ENCODE data around the gene HMGN4. TPM values are rescaled to one million over a fixed set of nuclear protein-coding genes. Genes with fewer than 3 reads are reported as not detected.

HMGN4 gene
- total RNA-seq, 1 donor from 2014 or later, result 92.2 TPM

DNA sequence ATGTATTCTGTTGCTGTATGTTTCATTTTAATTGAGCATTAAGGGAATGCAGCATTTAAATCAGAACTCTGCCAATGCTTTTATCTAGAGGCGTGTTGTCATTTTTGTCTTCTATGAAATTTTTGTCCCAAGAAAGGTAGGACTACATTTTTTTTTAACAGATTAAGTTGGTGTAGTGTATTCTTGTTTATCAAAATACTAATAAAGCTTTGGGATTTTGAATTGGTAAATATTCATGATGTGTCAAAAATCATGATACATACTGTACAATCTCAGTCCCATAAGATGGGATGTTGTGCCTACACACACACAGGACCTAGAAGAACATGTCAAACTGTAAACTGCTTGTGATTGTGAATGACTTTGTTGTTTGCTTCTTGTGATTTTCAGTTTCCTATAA, 11.2 kb upstream of the HMGN4 start:
- H3K27ac Mint-ChIP-seq, result no peak overlapping the region
- DNase-seq (ENCODE audit: low spot score), result no peak
- peaks cover 28% of the 10 kb centered on the region for H3K4me1 Mint-ChIP-seq (ENCODE audit: low read depth)
- H3K36me3 Mint-ChIP-seq (ENCODE audit: low read depth), result peaks cover 4% of the 10 kb centered on the region
- no peak overlapping the region for H3K4me3 Mint-ChIP-seq (ENCODE audit: low read depth)
- peaks cover 2% of the 10 kb centered on the region for H3K27me3 Mint-ChIP-seq (ENCODE audit: low read depth)
- H3K9me3 Mint-ChIP-seq, result no peaks in the 10 kb centered on the region
- intact Hi-C loops (cut with micrococcal nuclease), result no loop called here

- Mint-ChIP-seq H3K4me1 (ENCODE audit: low read depth) (peaks cover 25% of the 10 kb centered on the region), H3K27me3 (ENCODE audit: low read depth) (peaks cover 2% of the 10 kb centered on the region), H3K4me3 (ENCODE audit: low read depth) (no peak overlapping the region), H3K9me3 (no peaks in the 10 kb centered on the region), H3K27ac (no peak overlapping the region), H3K36me3 (ENCODE audit: low read depth) (no peaks in the 10 kb centered on the region)
- DNase-seq (ENCODE audit: low spot score), result no peak
- intact Hi-C loops (cut with micrococcal nuclease), result loop anchor here (5.0 to 10.0 kb wide), 2 partner anchors 73 to 945 kb away; partner anchors contain the start of genes BTN2A1 and ZNF184
Measured at GRCh38 chr6:26530203-26530602, 8.0 kb upstream of the HMGN4 start.

DNA sequence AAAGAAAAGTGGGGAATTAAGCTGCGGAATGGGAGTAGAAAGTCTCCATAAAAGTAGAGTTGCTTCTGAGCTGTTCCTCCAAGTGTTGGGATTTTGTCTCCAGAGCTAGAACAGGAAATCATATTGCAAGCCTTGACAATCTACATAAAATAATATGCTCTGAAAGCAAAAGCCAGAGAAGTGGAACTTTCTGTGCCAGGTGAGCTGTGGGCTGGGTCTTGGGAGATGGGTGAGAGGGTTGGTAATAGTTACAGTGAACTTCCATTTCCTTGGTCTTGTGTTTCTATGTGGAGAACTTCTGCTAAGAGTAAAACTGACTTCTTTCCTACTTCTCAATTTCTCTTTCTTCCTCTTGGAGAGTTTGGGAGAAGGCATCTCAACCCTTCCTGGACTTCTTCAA, 6.3 kb upstream of the HMGN4 start:
- no peaks in the 10 kb centered on the region for H3K27me3 Mint-ChIP-seq (ENCODE audit: low read depth)
- H3K4me1 Mint-ChIP-seq (ENCODE audit: low read depth), result peaks cover 32% of the 10 kb centered on the region
- H3K9me3 Mint-ChIP-seq, result no peaks in the 10 kb centered on the region
- DNase-seq (ENCODE audit: low spot score), result no peak
- intact Hi-C loops (cut with micrococcal nuclease), result loop anchor here (1.0 to 10.0 kb wide), 4 partner anchors 11 to 943 kb away; partner anchors contain the start of genes BTN2A1 and ZNF184
- H3K4me3 Mint-ChIP-seq (ENCODE audit: low read depth), result peak overlapping the region; percentile 55
- H3K36me3 Mint-ChIP-seq (ENCODE audit: low read depth), result no peaks in the 10 kb centered on the region
- peak overlapping the region; percentile 94 for H3K27ac Mint-ChIP-seq

DNA sequence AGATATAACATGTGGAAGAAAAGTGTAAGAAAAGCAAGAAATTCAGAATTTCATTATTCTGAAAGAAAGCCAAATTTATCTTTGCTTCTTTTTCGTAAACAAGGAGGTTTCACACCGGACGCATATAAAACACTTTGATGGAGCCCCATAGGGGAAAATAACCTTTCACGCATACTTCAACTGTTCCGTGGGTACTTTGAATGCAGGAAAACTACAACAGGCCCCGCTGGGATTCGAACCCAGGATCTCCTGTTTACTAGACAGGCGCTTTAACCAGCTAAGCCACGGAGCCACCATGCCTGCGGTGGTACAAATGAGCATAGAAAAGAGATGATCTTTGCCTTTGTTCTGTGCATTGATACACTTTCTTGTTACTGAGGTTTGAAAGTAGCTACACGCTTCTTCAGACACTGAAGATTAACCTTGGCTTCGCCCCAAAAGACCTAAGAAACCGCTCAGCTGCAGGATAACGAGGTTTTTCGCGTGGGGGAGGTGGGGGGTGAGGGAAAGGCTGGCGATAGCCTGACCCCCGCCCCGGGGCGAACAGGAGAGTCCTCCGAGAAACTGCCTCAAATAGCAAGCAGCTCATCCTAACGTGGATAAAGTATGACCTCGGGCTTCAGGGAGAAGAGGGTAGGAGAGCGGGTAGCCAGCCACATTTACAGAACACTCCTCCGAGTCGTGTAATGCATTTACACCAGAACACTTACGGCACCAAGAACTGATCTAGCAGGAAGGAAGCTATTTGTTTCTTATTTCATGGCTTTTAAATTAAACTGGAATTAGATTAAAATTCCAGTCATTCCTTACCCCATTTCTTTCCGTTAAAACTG, 5.3 kb upstream of the HMGN4 start:
- no peaks in the 10 kb centered on the region for H3K9me3 Mint-ChIP-seq
- no peaks in the 10 kb centered on the region for H3K27me3 Mint-ChIP-seq (ENCODE audit: low read depth)
- peak; percentile 86 for DNase-seq (ENCODE audit: low spot score)
- H3K36me3 Mint-ChIP-seq (ENCODE audit: low read depth), result no peaks in the 10 kb centered on the region
- peak overlapping the region; percentile 95 for H3K4me3 Mint-ChIP-seq (ENCODE audit: low read depth)
- peak overlapping the region; percentile 94 for H3K27ac Mint-ChIP-seq
- intact Hi-C loops (cut with micrococcal nuclease), result loop anchor here (1.0 to 10.0 kb wide), 4 partner anchors 12 to 942 kb away; partner anchors contain the start of genes BTN2A1 and ZNF184
- H3K4me1 Mint-ChIP-seq (ENCODE audit: low read depth), result peaks cover 35% of the 10 kb centered on the region

- Mint-ChIP-seq H3K4me3 (ENCODE audit: low read depth) (peak overlapping the region; percentile 95), H3K9me3 (no peaks in the 10 kb centered on the region), H3K27ac (peak overlapping the region; percentile 94), H3K36me3 (ENCODE audit: low read depth) (no peaks in the 10 kb centered on the region), H3K27me3 (ENCODE audit: low read depth) (no peaks in the 10 kb centered on the region), H3K4me1 (ENCODE audit: low read depth) (peaks cover 35% of the 10 kb centered on the region)
- intact Hi-C loops (cut with micrococcal nuclease), result loop anchor here (5.0 to 10.0 kb wide), 2 partner anchors 76 to 941 kb away; partner anchors contain the start of genes BTN2A1 and ZNF184
- no peak for DNase-seq (ENCODE audit: low spot score)
Measured at GRCh38 chr6:26533532-26533931, 4.6 kb upstream of the HMGN4 start.

DNA sequence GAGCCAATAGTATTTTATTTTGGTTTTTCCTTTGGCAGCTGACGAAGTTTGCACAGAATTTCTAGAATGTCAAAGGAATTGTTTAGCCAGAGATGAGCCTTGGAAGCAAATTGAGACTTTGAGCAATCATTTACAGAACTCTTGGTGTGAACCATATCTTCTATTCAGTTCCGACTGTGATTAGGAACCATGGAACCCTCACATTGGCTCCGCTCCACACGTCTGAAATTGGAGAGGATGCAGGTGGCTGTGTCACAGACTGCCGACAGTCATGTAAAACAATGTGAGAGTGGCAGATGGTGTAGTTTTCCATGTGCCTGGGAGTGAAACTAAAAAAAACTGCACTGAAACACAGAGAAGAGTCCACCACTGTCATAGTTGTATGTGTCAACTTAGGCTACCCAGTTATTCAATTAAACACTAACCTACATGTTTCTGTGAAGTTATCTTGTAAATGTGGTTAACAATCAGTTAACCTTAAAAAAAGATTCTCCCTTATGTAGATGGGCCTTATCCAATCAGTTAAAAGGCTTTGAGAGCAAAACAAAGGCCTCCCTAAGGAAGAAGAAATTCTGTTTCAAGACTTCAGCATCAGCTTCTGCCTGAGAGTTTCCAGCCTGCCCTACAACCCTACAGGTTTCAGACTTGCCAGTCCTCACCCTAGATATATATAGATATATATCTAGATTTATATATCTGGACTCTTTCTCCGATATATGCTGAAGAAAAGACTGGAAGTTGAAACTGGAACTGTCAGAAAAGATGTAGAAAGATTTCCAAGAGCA, 3.3 kb upstream of the HMGN4 start:
- Mint-ChIP-seq H3K4me3 (ENCODE audit: low read depth) (no peak overlapping the region), H3K27me3 (ENCODE audit: low read depth) (no peaks in the 10 kb centered on the region), H3K36me3 (ENCODE audit: low read depth) (peaks cover 9% of the 10 kb centered on the region), H3K4me1 (ENCODE audit: low read depth) (peaks cover 40% of the 10 kb centered on the region), H3K27ac (no peak overlapping the region), H3K9me3 (no peaks in the 10 kb centered on the region)
- intact Hi-C loops (cut with micrococcal nuclease), result loop anchor here (5.0 to 10.0 kb wide), 4 partner anchors 78 to 940 kb away; partner anchors contain the start of genes BTN2A1, BTN3A1 and ZNF184
- DNase-seq (ENCODE audit: low spot score), result no peak

- DNase-seq (ENCODE audit: low spot score), result peak; percentile 43
- intact Hi-C loops (cut with micrococcal nuclease), result loop anchor here (1.0 to 10.0 kb wide), 10 partner anchors 15 to 938 kb away; partner anchors contain the start of genes ABT1, BTN3A1 and ZNF184
- Mint-ChIP-seq H3K27me3 (ENCODE audit: low read depth) (no peaks in the 10 kb centered on the region), H3K4me1 (ENCODE audit: low read depth) (peaks cover 47% of the 10 kb centered on the region), H3K27ac (peak overlapping the region; percentile 96), H3K4me3 (ENCODE audit: low read depth) (peak overlapping the region; percentile 90), H3K36me3 (ENCODE audit: low read depth) (peaks cover 25% of the 10 kb centered on the region), H3K9me3 (no peaks in the 10 kb centered on the region)
Measured at GRCh38 chr6:26536571-26537159, 1.5 kb upstream of the HMGN4 start.

- H3K9me3 Mint-ChIP-seq, result no peaks in the 10 kb centered on the region
- no peaks in the 10 kb centered on the region for H3K27me3 Mint-ChIP-seq (ENCODE audit: low read depth)
- intact Hi-C loops (cut with micrococcal nuclease), result loop anchor here (1.0 to 10.0 kb wide), 10 partner anchors 16 to 937 kb away; partner anchors contain the start of genes ABT1, BTN3A1 and ZNF184
- DNase-seq (ENCODE audit: low spot score), result peak; percentile 86
- peak overlapping the region; percentile 96 for H3K27ac Mint-ChIP-seq
- H3K36me3 Mint-ChIP-seq (ENCODE audit: low read depth), result peaks cover 29% of the 10 kb centered on the region
- peak overlapping the region; percentile 90 for H3K4me3 Mint-ChIP-seq (ENCODE audit: low read depth)
- H3K4me1 Mint-ChIP-seq (ENCODE audit: low read depth), result peaks cover 44% of the 10 kb centered on the region
Measured at GRCh38 chr6:26537160-26537845, 863 bp upstream of the HMGN4 start.

- peak overlapping the region; percentile 96 for H3K27ac Mint-ChIP-seq
- intact Hi-C loops (cut with micrococcal nuclease), result loop anchor here (5.0 to 10.0 kb wide), 3 partner anchors 136 to 936 kb away; partner anchors contain the start of genes BTN3A1 and ZNF184
- peaks cover 41% of the 10 kb centered on the region for H3K4me1 Mint-ChIP-seq (ENCODE audit: low read depth)
- H3K27me3 Mint-ChIP-seq (ENCODE audit: low read depth), result no peaks in the 10 kb centered on the region
- no peaks in the 10 kb centered on the region for H3K9me3 Mint-ChIP-seq
- peak overlapping the region; percentile 90 for H3K4me3 Mint-ChIP-seq (ENCODE audit: low read depth)
- no peak for DNase-seq (ENCODE audit: low spot score)
- peaks cover 38% of the 10 kb centered on the region for H3K36me3 Mint-ChIP-seq (ENCODE audit: low read depth)
Measured at GRCh38 chr6:26538572-26538902, 371 bp downstream of the HMGN4 start.

GRCh38 chr6:26539071-26539615, 977 bp downstream of the HMGN4 start:
- Mint-ChIP-seq H3K36me3 (ENCODE audit: low read depth) (peaks cover 43% of the 10 kb centered on the region), H3K4me1 (ENCODE audit: low read depth) (peaks cover 39% of the 10 kb centered on the region), H3K27me3 (ENCODE audit: low read depth) (no peaks in the 10 kb centered on the region), H3K4me3 (ENCODE audit: low read depth) (peak overlapping the region; percentile 90), H3K27ac (peak overlapping the region; percentile 96), H3K9me3 (no peaks in the 10 kb centered on the region)
- no peak for DNase-seq (ENCODE audit: low spot score)
- intact Hi-C loops (cut with micrococcal nuclease), result loop anchor here (5.0 to 10.0 kb wide), 3 partner anchors 137 to 936 kb away; partner anchors contain the start of genes BTN3A1 and ZNF184

DNA sequence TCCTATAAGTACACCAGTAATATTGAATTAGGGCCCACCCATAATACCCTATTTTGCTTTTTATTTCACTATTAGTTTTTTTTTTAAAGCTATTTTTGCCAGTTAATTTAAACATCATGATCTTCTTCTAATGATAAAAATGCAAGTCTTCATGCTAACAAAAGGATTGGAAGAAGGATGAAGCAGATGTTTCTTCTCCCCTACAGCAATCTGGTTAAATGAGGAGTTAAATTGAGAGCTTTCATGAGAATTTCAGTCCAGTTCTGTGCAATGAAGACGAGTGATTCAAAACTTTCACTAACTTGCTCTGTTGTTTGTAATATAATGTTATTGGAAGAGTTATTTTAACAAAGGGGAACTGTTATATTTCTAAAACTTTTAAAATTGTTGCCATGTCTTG, 3.4 kb downstream of the HMGN4 start:
- Mint-ChIP-seq H3K36me3 (ENCODE audit: low read depth) (peaks cover 65% of the 10 kb centered on the region), H3K27ac (no peak overlapping the region), H3K9me3 (no peaks in the 10 kb centered on the region), H3K4me3 (ENCODE audit: low read depth) (peak overlapping the region; percentile 26), H3K4me1 (ENCODE audit: low read depth) (peaks cover 32% of the 10 kb centered on the region), H3K27me3 (ENCODE audit: low read depth) (no peaks in the 10 kb centered on the region)
- intact Hi-C loops (cut with micrococcal nuclease), result no loop called here
- DNase-seq (ENCODE audit: low spot score), result no peak

Data from activated T-helper 2 cell treated with anti-CD3 and anti-CD28 coated beads, Interferon-gamma antibody, Interleukin-2, Interleukin-4, amounts not matched to agents 10 μg/mL and 5 μg/mL and 100 μg/mL, durations not matched to agents 14 hours and 24 hours and 36 hours (primary cell).